Right lobe of liver (tissue), 4 donors: Measurements from ENCODE around the gene MZF1.
A peak's percentile ranks its signal among the peaks of the same experiment; 100 is the strongest.

ENCODE experiments used
- CTCF ChIP-seq, 4 donors: fragments of 200-600 bp in 3 of 4; fragments of 450-650 bp in 1 of 4; IDR thresholded peaks; one replicate each; pipeline versions ENCODE4 v1.5.1 to v1.8.0; 2016 to 2022; ENCODE audit warnings: antibody characterized with exemption in 4 of 4, mild to moderate bottlenecking in 2 of 4
- POLR2A ChIP-seq: fragments of 450-650 bp; IDR thresholded peaks from one replicate; pipeline ENCODE4 v1.6.1; 2017; ENCODE audit warnings: antibody characterized with exemption, mild to moderate bottlenecking
- donor health status: DM: no; HTN: no; CAD: no.
- donor health status: DM: no; HTN: no; CAD: no.
- donor health status: DM: no; HTN: yes; CAD: no.

- TF ChIP-seq CTCF (IDR thresholded peaks at IDR 0.05) (no peak), POLR2A (peak; percentile 86)
Measured at GRCh38 chr19:58559275-58560006, 13.7 kb downstream of the MZF1 start.
